IPS-NIHi7 (cell line): ENCODE measurements around the gene CIPC.

ENCODE experiments used
- DNase-seq: peaks from one replicate; pipeline ENCODE4 v3.0.0; 2012; ENCODE audit warnings: mixed read lengths; ENCODE audit errors: extremely low spot score

The CIPC gene

DNA sequence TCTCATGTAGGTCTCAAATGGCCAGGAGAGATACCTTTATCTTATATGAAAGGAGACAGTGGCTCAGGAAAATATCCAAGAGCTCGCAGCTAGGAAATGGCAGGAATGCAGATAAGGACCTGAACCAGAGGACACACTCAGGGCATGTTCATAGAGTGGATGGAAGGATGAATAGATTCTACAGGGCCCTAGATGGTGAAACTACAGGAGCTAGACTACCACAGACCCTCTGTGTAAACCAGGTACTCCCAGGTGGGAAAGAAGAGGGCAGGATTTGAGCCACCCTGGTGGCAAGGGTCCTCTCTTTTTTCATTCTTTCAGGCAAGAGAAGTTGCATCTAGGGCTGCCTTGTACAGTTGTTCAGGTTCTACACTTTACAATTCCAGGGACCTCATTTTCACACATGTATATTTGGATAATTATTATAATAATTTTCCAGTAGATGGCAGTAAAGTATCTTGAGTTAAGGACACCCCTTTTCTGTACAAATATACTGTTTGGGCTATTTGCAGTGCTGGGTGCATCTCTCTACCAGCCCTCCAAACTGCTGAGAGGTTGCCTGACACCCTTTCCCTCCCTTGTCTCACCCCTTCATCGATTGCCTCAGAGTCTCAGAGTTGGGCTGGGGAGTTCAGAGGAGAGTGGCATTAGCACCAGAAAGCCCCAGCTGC, 54.0 kb downstream of the CIPC start:
- DNase-seq = no peak

- DNase-seq = no peak
Observed at GRCh38 chr14:77153802-77154201, 55.7 kb downstream of the CIPC start.

- DNase-seq = no peak
Observed at GRCh38 chr14:77154421-77154820, 56.4 kb downstream of the CIPC start.

DNA sequence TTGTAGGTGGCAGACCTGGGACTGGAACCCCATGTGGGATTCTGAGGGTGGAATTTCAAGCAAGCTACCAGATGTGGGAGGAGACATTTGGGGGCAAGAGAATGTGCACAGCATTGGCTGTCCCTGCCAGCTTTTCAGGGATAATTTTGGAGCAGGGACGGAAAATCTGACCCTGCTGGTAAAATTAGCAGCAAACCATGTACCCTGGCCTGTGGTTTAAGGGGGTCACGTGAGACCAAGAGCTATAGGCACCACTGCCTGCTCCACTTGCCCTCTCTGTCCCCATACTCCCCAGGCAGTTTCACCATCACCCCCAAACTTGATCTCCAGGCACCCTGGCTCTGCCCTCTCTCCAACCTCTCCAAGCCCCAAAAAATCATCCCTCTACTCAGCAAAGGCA, 57.0 kb downstream of the CIPC start:
- no peak for DNase-seq

DNA sequence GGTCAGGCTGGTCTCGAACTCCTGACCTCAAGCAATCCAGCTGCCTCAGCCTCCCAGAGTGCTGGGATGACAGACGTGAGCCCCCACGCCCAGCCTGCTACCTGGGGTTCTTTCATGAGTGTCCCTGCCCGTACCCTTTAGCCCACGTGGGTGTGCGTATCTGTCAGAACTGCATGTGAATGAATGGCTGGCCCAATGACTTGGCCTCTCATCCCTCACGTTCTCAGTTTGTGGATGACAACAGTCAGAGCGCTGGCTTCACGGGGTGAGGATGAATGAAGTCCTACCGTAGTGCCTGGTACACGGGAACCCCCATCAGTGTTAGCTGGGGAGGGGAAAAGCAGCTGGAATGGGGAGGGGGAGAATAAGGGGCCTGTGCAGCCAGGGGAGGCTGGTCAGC, 59.7 kb downstream of the CIPC start:
- no peak for DNase-seq

DNA sequence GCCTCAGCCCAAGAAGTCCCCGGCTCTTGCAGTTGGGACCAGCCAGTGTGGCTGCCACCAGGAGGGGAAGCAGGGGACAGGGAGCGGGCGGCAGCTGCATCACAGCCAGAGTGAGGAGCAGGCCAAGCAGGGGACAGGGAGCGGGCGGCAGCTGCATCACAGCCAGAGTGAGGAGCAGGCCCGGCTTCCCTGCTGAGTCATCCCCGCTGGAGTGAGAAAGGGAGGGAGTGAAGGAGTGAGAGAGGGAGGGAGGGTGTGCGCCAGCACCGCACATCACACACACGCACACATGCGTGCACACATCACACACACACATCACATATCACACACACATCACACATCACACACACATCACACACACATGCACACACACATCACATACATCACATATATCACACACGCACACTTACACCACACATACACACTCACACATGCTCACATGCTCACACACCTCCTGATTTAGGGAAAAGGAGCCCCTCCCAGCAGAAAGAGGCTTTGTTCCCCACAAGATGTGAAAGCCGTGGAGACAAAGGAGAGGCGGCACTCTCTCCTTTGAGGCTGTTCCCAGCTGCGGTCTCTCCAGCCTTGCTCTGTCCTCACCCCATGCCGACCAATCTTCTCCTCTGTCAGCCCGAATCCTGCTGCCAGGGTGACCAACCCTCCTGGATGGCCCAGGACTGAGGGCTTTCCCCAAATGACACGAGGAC, 60.3 kb downstream of the CIPC start:
- DNase-seq = no peak

DNA sequence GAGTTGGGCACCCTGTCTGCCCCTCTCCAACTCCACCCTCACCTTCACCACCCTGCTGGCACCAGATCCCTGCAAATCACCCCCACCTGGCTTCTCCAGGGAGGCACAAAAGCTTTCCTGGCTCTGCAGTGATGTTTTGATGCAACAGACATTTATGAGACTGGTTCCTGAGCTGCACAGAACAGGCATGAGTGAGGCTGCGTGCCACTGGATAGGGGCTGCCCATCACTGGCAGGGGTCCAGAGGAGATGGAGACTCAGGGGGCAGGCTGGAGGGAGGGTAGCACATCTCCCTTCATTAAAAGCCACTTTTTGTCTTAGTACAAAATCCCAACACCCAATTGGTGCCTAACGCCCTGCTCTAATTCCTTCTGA, 60.8 kb downstream of the CIPC start:
- no peak for DNase-seq

DNA sequence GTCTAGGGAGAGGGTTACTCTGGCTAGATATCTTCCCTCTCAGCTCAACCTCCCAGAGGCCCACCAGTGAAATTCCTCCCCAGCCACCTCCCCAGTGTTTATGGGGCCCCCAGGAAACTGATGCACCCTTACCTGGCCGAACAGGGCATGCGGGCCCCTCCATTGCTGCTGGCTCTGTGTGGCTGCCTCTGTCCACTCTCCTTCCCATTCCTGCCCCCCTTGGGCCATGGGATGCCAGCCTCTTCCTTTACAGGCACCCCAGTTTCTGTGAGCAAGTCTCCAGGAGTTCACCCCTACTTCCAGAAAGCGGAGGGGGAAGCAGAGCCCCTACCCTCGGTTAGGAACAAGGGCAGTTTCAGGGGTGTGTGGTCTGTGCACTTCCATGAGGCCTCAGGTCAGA, 63.0 kb downstream of the CIPC start:
- no peak for DNase-seq
